WTC11 (cell line): ENCODE results near the gene EFHD1.

Experiments
- CTCF ChIP-seq: fragments of 200-600 bp; IDR thresholded peaks from 2 replicates; pipeline ENCODE4 v1.8.0; 2022; ENCODE audit warnings: antibody characterized with exemption
- FOXK1 ChIP-seq: sonication (generic); formaldehyde crosslinking; IDR thresholded peaks from 2 replicates; pipeline ENCODE4 v1.8.0; 2022; ENCODE audit warnings: mild to moderate bottlenecking, moderate library complexity, missing genetic modification reagents
- KAT7 ChIP-seq: sonication (generic); formaldehyde crosslinking; IDR thresholded peaks from 2 replicates; pipeline ENCODE4 v1.8.1; 2023; ENCODE audit warnings: missing genetic modification reagents, mild to moderate bottlenecking, borderline replicate concordance
- RELA ChIP-seq: sonication (generic); formaldehyde crosslinking; IDR thresholded peaks from 2 replicates; pipeline ENCODE4 v1.8.1; 2022; ENCODE audit warnings: missing genetic modification reagents, mild to moderate bottlenecking, borderline replicate concordance
- TEAD4 ChIP-seq: sonication (generic); formaldehyde crosslinking; IDR thresholded peaks from 2 replicates; pipeline ENCODE4 v1.8.0; 2022; ENCODE audit warnings: mild to moderate bottlenecking, missing genetic modification reagents

- TF ChIP-seq CTCF (no peak), FOXK1 (no peak), TEAD4 (CRISPR knock-in tag) (no peak), KAT7 (CRISPR knock-in tag) (no peak), RELA (no peak)
These were observed 55.9 kb downstream of the EFHD1 start for GRCh38 chr2:232689152-232689910.
